Activated CD4-positive, alpha-beta T cell treated with anti-CD3 and anti-CD28 coated beads, Interleukin-2, amount 50 U/mL, for 16 hours (primary cell): ENCODE results near the gene C16orf54.
"Not testable (repeated sequence)": the region's sequence is repeated elsewhere in the genome, so short reads cannot be mapped to it uniquely, and the experiment has no call there.

ENCODE experiments used
- DNase-seq: peaks from one replicate; pipeline ENCODE4 v3.0.0-alpha.2; 2020

C16orf54 gene

GRCh38 chr16:29767062-29767461 lies 21.3 kb upstream of the C16orf54 start:
- DNase-seq = no peak

GRCh38 chr16:29766571-29766970 lies 20.8 kb upstream of the C16orf54 start:
- DNase-seq = no peak

GRCh38 chr16:29765167-29766032 lies 19.6 kb upstream of the C16orf54 start:
- no peak for DNase-seq

GRCh38 chr16:29763326-29763725 lies 17.5 kb upstream of the C16orf54 start:
- DNase-seq = no peak

GRCh38 chr16:29761882-29762281 lies 16.1 kb upstream of the C16orf54 start:
- DNase-seq = no peak

- DNase-seq = not testable (repeated sequence)
Measured at GRCh38 chr16:29761280-29761651, 15.5 kb upstream of the C16orf54 start.

DNA sequence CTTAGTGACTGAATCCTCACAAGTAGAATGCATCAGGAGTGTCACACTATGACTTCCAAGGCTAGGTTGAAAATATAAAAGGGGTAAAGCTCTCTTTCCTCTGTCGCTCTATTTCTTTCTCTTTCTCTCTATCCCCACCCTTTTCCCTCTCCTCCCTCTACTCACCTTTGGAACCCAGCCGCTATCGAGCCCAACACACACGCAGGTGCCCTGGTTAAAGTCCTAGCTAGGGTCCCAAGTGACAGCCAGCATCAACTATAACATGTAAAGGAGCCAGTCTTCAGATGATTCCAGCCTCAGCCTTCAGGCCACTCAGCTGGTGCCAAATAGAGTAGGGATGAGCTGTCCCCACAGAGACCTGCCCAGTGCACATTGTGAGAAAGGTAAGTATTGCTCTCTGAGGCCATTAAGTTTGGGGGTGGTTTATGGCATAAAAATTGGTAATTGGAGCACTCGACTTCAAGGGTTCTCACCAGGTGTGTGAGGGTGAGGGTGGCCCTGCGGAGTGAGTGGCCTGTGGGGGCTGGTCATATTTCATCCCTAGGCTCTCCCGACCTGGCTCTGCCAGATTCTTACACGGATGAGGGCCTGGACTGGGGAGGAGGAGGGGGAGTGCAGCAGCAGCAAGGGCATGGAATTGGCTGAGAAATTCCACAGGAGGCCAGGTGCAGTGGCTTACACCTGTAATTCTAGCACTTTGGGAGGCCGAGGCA lies 14.9 kb upstream of the C16orf54 start:
- DNase-seq = no peak

DNA sequence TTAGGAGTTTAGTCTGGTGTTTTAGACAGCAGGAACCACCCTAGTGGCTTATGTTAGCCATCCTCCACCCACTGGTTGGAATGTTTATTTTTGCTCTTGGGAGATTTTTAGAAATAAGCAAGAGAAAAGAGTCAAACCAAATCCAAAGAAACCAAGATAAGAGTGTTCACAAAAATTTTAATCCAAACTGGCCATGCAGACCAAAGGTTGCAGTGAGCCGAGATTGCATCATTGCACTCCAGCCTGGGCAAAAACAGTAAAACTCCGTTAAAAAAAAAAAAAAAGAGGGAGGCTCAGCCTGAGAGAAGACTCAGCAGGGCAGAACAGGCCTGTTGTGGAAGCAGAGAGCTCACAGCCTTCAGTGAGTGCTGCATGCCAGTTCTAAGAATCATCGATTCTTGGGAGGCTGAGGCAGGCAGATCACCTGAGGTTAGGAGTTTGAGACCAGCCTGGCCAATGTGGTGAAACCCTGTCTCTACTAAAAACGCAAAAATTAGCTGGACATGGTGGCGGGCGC lies 12.2 kb upstream of the C16orf54 start:
- DNase-seq = no peak

- DNase-seq = not testable (repeated sequence)
Measured at GRCh38 chr16:29757086-29757485, 11.3 kb upstream of the C16orf54 start.

DNA sequence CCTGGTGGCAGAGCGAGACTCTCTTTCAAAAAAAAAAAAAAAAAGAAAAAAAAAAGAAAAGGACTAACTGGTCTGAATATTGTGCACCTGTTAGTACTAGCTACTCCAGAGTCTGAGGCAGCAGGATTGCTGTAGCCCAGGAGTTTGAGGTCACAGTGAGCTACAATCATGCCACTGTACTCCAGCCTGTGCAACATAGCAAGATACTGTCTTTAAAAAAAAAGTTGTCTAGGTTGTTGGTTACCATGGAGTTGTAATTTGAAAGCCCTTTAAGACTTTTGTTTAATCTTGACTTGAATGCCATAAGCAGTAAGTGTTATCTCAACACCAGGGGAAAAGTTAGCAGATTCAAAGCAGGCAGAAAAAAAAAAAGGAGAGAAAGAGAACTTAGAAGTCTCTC lies 10.9 kb upstream of the C16orf54 start:
- no peak for DNase-seq

- no peak for DNase-seq
Measured at GRCh38 chr16:29753516-29753915, 7.7 kb upstream of the C16orf54 start.

GRCh38 chr16:29748760-29749149 lies 3.0 kb upstream of the C16orf54 start:
- not testable (repeated sequence) for DNase-seq

DNA sequence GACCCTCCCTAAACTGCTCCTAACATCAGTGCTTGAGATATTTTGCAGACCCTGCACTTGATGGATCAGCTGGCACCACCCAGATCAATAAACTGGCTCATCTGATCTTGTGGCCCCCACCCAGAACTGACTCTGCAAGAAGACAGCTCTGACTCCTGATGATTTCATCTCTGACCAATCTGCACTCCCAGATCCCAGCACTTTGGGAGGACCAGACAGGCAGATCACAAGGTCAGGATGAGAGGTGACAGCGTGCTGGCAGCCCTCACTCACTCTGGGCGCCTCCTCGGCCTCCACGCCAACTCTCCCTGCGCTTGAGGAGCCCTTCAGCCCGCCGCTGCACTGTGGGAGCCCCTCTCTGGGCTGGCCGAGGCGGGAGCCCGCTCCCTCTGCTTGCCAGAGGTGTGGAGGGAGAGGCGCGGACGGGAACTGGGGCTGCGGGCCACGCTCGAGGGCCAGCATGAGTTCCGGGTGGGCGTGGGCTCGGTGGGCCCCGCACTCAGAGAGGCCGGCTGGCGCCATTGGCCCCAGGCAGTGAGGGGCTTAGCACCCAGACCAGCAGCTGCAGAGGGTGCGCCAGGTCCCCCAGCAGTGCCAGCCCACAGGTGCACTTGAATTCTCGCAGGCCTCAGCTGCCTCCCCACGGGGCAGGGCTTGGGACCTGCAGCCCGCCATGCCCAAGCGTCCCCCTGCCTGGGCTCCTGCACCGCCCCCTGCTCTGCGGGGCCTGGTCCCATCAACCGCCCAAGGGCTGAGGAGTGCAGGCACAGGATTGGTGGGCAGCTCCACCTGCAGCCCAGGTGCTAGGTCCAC lies 2.4 kb upstream of the C16orf54 start:
- DNase-seq = no peak

- DNase-seq = not testable (repeated sequence)
Measured at GRCh38 chr16:29746518-29746917, 728 bp upstream of the C16orf54 start.

DNA sequence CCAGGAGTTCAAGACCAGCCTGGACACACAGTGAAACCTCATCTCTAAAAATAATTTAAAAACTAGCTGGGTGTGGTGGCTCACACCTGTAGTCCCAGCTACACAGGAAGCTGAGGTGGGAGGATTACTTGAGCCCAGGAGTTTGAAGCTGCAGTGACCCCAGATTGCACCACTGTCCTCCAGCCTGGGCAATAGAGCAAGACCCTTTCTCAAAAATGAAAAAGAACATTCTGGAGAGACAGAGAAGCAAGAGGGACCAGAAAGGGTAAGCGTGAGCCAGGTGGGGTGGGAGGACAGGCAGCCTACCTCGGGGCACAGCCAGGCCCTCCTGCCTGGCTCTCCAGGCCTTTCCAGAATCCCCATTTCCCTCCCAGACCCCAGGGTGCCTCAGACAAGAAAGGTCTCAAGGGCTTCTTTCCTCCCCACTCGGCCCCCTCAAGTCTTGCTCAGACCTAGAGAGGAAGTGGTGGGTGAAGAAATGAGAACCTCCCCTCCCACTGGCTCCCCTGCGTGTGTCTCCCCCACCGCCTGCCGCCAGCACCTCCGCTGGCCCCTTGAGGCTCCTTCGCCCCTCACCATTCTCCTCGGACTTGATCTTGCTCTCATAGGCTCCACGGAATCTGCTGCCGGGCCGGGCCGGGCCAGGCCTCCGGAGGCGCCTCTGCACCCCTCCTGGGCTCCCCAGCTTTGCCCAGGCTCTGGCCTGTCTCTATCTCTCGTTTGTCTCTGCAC lies 503 bp downstream of the C16orf54 start:
- DNase-seq = peak; percentile 62

DNA sequence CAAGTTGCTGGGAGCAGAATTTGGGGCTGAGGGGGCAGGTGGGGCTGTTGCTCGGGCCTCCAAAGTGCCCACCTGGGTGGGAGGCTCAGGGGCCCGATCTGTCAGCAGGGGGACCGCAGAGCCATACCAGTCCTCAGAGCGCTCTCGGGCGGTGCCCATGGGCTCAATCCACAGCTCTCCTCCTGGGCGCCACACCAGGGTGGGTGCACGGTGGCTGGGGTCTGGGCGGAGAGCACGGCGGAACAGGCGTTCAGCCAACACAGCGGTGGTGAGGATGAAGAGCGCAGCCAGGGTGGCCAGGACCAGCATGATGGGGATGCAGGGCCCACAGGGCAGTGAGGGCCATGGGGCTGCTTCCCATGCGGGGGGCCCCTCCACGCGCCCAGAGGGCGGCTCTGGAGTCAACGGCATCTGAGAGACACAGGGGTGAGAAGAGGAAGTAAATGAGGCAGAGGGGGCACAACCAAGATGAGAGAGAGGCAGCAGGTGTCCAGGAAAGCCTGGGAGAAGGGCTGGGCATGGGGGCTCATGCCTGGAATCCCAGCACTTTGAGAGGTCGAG lies 1.2 kb downstream of the C16orf54 start:
- no peak for DNase-seq

- DNase-seq = no peak
Measured at GRCh38 chr16:29743827-29744531, 1.8 kb downstream of the C16orf54 start.

DNA sequence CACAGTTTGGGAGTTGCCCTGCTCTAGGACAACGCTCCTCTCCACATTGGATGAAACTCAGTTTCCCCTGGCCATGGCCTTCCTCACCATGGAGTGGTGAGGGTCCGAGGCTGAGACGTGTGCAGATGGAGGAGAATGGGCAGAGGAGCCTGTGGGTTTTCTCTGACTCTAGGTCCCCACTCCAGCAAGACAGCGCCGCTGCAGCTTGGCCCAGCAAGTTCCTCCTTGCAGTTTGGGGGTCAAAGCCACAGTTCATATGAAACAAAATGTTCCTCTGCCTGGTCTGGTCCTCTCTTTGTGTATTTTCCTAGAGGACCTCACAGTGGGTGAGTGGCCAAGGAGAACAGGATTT lies 2.3 kb downstream of the C16orf54 start:
- no peak for DNase-seq

DNA sequence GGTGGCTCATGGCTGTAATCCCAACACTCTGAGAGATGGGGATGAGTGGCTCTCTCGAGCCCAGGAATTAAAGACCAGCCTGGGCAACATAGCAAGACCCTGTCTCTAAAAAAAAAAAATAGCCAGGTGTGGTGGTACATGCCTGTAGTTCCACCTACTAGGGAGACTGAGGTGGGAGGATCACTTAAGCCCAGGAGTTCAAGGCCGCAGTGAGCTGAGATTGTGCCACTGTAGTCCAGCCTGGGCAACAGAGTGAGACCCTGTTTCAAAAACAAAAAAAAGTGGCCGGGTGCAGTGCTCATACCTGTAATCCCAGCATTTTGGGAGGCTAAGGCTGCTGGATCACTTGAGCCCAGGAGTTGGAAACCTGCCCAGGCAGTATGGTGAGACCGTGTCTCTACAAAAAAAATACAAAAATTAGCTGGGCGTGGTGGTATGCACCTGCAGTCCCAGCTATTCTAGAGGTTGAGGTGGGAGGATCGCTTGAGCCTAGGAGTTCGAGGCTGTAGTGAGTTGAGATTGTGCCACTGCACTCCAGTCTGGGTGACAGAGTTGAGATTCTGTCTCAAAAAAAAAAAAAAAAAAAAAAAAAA lies 3.0 kb downstream of the C16orf54 start:
- no peak for DNase-seq

GRCh38 chr16:29740630-29741015 lies 5.2 kb downstream of the C16orf54 start:
- not testable (repeated sequence) for DNase-seq
